ENCODE data around the gene IDI2.

Gene IDI2

GRCh38 chr10:992467-992866, 33.2 kb downstream of the IDI2 start:
- H3K36me3 ChIP-seq (ENCODE audit: control insufficient read depth, low read length), result peaks cover 76% of the 10 kb centered on the region

GRCh38 chr10:990808-991207, 34.9 kb downstream of the IDI2 start:
- Histone ChIP-seq H4K20me1 (ENCODE audit: control insufficient read depth, insufficient read depth, low read depth, low read length) (peaks cover 33% of the 10 kb centered on the region), H3F3A (ENCODE audit: control insufficient read depth, insufficient read depth) (peaks cover 5% of the 10 kb centered on the region; the same call in 1 of the 2 replicates), H3K9me2 (replicated peaks; ENCODE audit: control insufficient read depth, low read length) (no peaks in the 10 kb centered on the region), H3K79me2 (ENCODE audit: control insufficient read depth, low read length) (peaks cover 89% of the 10 kb centered on the region), H3K27me3 (ENCODE audit: control insufficient read depth, low read length) (no peaks in the 10 kb centered on the region), H3K4me1 (ENCODE audit: control insufficient read depth, low read length) (peaks cover 30% of the 10 kb centered on the region), H3K4me3 (ENCODE audit: low read length) (no peak overlapping the region), H3K9me3 (ENCODE audit: control insufficient read depth, insufficient read depth, low read length) (no peaks in the 10 kb centered on the region), H3K27ac (ENCODE audit: low read depth, low read length) (no peak overlapping the region), H3K36me3 (ENCODE audit: control insufficient read depth, low read length) (peaks cover 61% of the 10 kb centered on the region), H3K4me2 (ENCODE audit: low read length) (peak overlapping the region; percentile 16; the same call in 1 of the 2 replicates)
- TF ChIP-seq EZH2phosphoT487 (IDR thresholded peaks at IDR 0.05; ENCODE audit: borderline replicate concordance, low read length), result no peak
- TF ChIP-seq CTCF (IDR thresholded peaks at IDR 0.05; ENCODE audit: low read depth, low read length, poor library complexity, severe bottlenecking), result no peak

More at GRCh38 chr10:992467-992866, 33.2 kb downstream of the IDI2 start:
- Histone ChIP-seq H3K79me2 (ENCODE audit: control insufficient read depth, low read length) (peaks cover 96% of the 10 kb centered on the region), H3K4me2 (ENCODE audit: low read length) (no peak overlapping the region), H4K20me1 (ENCODE audit: control insufficient read depth, insufficient read depth, low read depth, low read length) (peaks cover 33% of the 10 kb centered on the region), H3K27me3 (ENCODE audit: control insufficient read depth, low read length) (no peaks in the 10 kb centered on the region), H3K4me1 (ENCODE audit: control insufficient read depth, low read length) (peaks cover 21% of the 10 kb centered on the region), H3F3A (ENCODE audit: control insufficient read depth, insufficient read depth) (peaks cover 5% of the 10 kb centered on the region; the same call in 1 of the 2 replicates), H3K9me3 (ENCODE audit: control insufficient read depth, insufficient read depth, low read length) (no peaks in the 10 kb centered on the region), H3K9me2 (replicated peaks; ENCODE audit: control insufficient read depth, low read length) (no peaks in the 10 kb centered on the region), H3K4me3 (ENCODE audit: low read length) (no peak overlapping the region), H3K27ac (ENCODE audit: low read depth, low read length) (no peak overlapping the region)
- no peak for TF ChIP-seq EZH2phosphoT487 (IDR thresholded peaks at IDR 0.05; ENCODE audit: borderline replicate concordance, low read length)
- TF ChIP-seq CTCF (IDR thresholded peaks at IDR 0.05; ENCODE audit: low read depth, low read length, poor library complexity, severe bottlenecking), result no peak

GRCh38 chr10:988667-989545, 36.8 kb downstream of the IDI2 start:
- Histone ChIP-seq H3K36me3 (ENCODE audit: control insufficient read depth, low read length) (peaks cover 42% of the 10 kb centered on the region), H3K4me2 (ENCODE audit: low read length) (peak overlapping the region; percentile 88), H3K9me3 (ENCODE audit: control insufficient read depth, insufficient read depth, low read length) (no peaks in the 10 kb centered on the region), H3K27me3 (ENCODE audit: control insufficient read depth, low read length) (no peaks in the 10 kb centered on the region), H3K27ac (ENCODE audit: low read depth, low read length) (peak overlapping the region; percentile 40), H3K79me2 (ENCODE audit: control insufficient read depth, low read length) (peaks cover 70% of the 10 kb centered on the region), H3F3A (ENCODE audit: control insufficient read depth, insufficient read depth) (peaks cover 5% of the 10 kb centered on the region; the same call in 1 of the 2 replicates), H3K9me2 (replicated peaks; ENCODE audit: control insufficient read depth, low read length) (no peaks in the 10 kb centered on the region), H3K4me1 (ENCODE audit: control insufficient read depth, low read length) (peaks cover 30% of the 10 kb centered on the region), H4K20me1 (ENCODE audit: control insufficient read depth, insufficient read depth, low read depth, low read length) (peaks cover 29% of the 10 kb centered on the region), H3K4me3 (ENCODE audit: low read length) (peak overlapping the region; percentile 80)
- no peak for TF ChIP-seq CTCF (IDR thresholded peaks at IDR 0.05; ENCODE audit: low read depth, low read length, poor library complexity, severe bottlenecking)
- TF ChIP-seq EZH2phosphoT487 (IDR thresholded peaks at IDR 0.05; ENCODE audit: borderline replicate concordance, low read length), result no peak
